Neural cell (in vitro differentiated cells): ENCODE results near the gene GTPBP1. TPM values are rescaled to one million over a fixed set of nuclear protein-coding genes. Genes with fewer than 3 reads are reported as not detected.

ENCODE experiments used
- H2AFZ ChIP-seq: fragments of 200-600, 300-800 bp; sonication (generic), shearing (Covaris generic); 2 replicates; pipeline ENCODE4 v1.6.0; 2014; ENCODE audit warnings: low read depth, mild to moderate bottlenecking, antibody characterized with exemption, low read length, moderate library complexity
- H3F3A ChIP-seq: fragments of 200-600 bp; shearing (Covaris generic); 2 replicates; pipeline ENCODE4 v1.6.1; 2016; ENCODE audit warnings: mild to moderate bottlenecking, moderate library complexity, mixed read lengths, antibody characterized with exemption, low read length; ENCODE audit not compliant: insufficient read depth, poor library complexity, severe bottlenecking
- H3K27ac ChIP-seq: fragments of 200-600, 300-800 bp; sonication (generic), shearing (Covaris generic); 2 replicates; pipeline ENCODE4 v1.5.1; 2014; ENCODE audit warnings: mild to moderate bottlenecking, low read length, moderate library complexity
- H3K27me3 ChIP-seq: fragments of 300-800, 200-600 bp; sonication (generic), shearing (Covaris generic); 2 replicates; pipeline ENCODE4 v1.6.0; 2014; ENCODE audit warnings: mild to moderate bottlenecking, low read depth, low read length, moderate library complexity; ENCODE audit not compliant: insufficient read depth
- H3K36me3 ChIP-seq: fragments of 300-800, 200-600 bp; sonication (generic), shearing (Covaris generic); 2 replicates; pipeline ENCODE4 v1.5.1; 2014; ENCODE audit warnings: mild to moderate bottlenecking, antibody characterized with exemption, low read length, moderate library complexity; ENCODE audit not compliant: insufficient read depth
- H3K4me2 ChIP-seq: fragments of 300-800, 200-600 bp; sonication (generic), shearing (Covaris generic); 2 replicates; pipeline ENCODE4 v1.6.0; 2014; ENCODE audit warnings: mild to moderate bottlenecking, low read length
- H3K4me3 ChIP-seq: fragments of 300-800, 200-600 bp; sonication (generic), shearing (Covaris generic); 2 replicates; pipeline ENCODE4 v1.5.1; 2014; ENCODE audit warnings: mild to moderate bottlenecking, low read length, moderate library complexity
- H3K79me2 ChIP-seq: fragments of 200-600 bp; shearing (Covaris generic); replicated peaks from 2 replicates; pipeline ENCODE4 v1.6.0; 2014; ENCODE audit warnings: mild to moderate bottlenecking, low read length, moderate library complexity; ENCODE audit not compliant: insufficient read depth
- H3K9ac ChIP-seq: fragments of 300-800, 200-600 bp; sonication (generic), shearing (Covaris generic); 2 replicates; pipeline ENCODE4 v1.6.1; 2016; ENCODE audit warnings: mild to moderate bottlenecking, low read length, mixed read lengths
- H3K9me2 ChIP-seq: fragments of 200-600 bp; shearing (Covaris generic); 2 replicates; pipeline ENCODE4 v1.6.1; 2016; ENCODE audit warnings: mild to moderate bottlenecking, low read length, mixed read lengths; ENCODE audit not compliant: insufficient read depth
- H3K9me3 ChIP-seq: fragments of 200-600, 300-800 bp; sonication (generic), shearing (Covaris generic); 2 replicates; pipeline ENCODE4 v1.6.1; 2016; ENCODE audit warnings: mild to moderate bottlenecking, mixed run types, low read length, moderate library complexity, mixed read lengths
- H4K20me1 ChIP-seq: fragments of 200-600 bp; shearing (Covaris generic); 2 replicates; pipeline ENCODE4 v1.6.1; 2016; ENCODE audit warnings: mild to moderate bottlenecking, mixed run types; ENCODE audit not compliant: insufficient read depth
- CTCF ChIP-seq: fragments of 450-650 bp; IDR thresholded peaks from 2 replicates; pipeline ENCODE4 v1.5.1; 2014; ENCODE audit warnings: antibody characterized with exemption, mild to moderate bottlenecking, moderate library complexity; ENCODE audit not compliant: poor library complexity, severe bottlenecking
- EP300 ChIP-seq: fragments of 450-650 bp; conservative IDR thresholded peaks from 2 replicates; pipeline ENCODE4 v1.6.1; 2014; ENCODE audit warnings: antibody characterized with exemption, mild to moderate bottlenecking, moderate library complexity; ENCODE audit not compliant: poor library complexity, severe bottlenecking
- EZH2 ChIP-seq: fragments of 200-600, 300-800 bp; shearing (Covaris generic), sonication (generic); IDR thresholded peaks from 2 replicates; pipeline ENCODE4 v1.6.1; 2014; ENCODE audit warnings: antibody characterized with exemption, low read length, borderline replicate concordance, mild to moderate bottlenecking; ENCODE audit not compliant: insufficient read depth, poor library complexity, severe bottlenecking
- MXI1 ChIP-seq: fragments of 450-650 bp; conservative IDR thresholded peaks from 2 replicates; pipeline ENCODE4 v1.6.1; 2014; ENCODE audit warnings: antibody characterized with exemption, mild to moderate bottlenecking; ENCODE audit not compliant: poor library complexity, severe bottlenecking
- POLR2AphosphoS5 ChIP-seq: IDR thresholded peaks from 2 replicates; pipeline ENCODE4 v1.6.1; 2012
- RAD21 ChIP-seq: fragments of 450-650 bp; conservative IDR thresholded peaks from 2 replicates; pipeline ENCODE4 v1.6.1; 2014; ENCODE audit warnings: antibody characterized with exemption, mild to moderate bottlenecking, moderate library complexity
- REST ChIP-seq: IDR thresholded peaks from 2 replicates; pipeline ENCODE4 v1.6.1; 2012; ENCODE audit warnings: borderline replicate concordance
- SMC3 ChIP-seq: fragments of 450-650 bp; conservative IDR thresholded peaks from 2 replicates; pipeline ENCODE4 v1.6.1; 2014; ENCODE audit warnings: antibody characterized with exemption, mild to moderate bottlenecking, moderate library complexity; ENCODE audit not compliant: poor library complexity
- TAF1 ChIP-seq: IDR thresholded peaks from 2 replicates; pipeline ENCODE4 v1.6.1; 2012; ENCODE audit warnings: low read depth
- polyA plus RNA-seq: library from polyadenylated mRNA; depleted of rRNA; stranded (reverse); fragments of >200 nt; gene quantifications from 2 replicates; pipeline ENCODE4 v1.2.3, GENCODE V29; 2014

GTPBP1 gene
- polyA plus RNA-seq, 1 donor from 2014 or later: 31.9 TPM

GRCh38 chr22:38753948-38754750 lies 48.4 kb downstream of the GTPBP1 start:
- no peaks in the 10 kb centered on the region for H3K27me3 ChIP-seq
- peak overlapping the region; percentile 91 for H3K27ac ChIP-seq
- H3K4me2 ChIP-seq: peak overlapping the region; percentile 81
- H3K36me3 ChIP-seq: no peaks in the 10 kb centered on the region
- peaks cover 25% of the 10 kb centered on the region for H3K79me2 ChIP-seq
- H3K9me3 ChIP-seq: no peaks in the 10 kb centered on the region
- H4K20me1 ChIP-seq: no peaks in the 10 kb centered on the region
- no peaks in the 10 kb centered on the region for H3K9me2 ChIP-seq
- TF ChIP-seq EP300: no peak
- TF ChIP-seq MXI1: no peak
- TF ChIP-seq EZH2: no peak
- no peak for TF ChIP-seq RAD21
- no peak for TF ChIP-seq SMC3
- no peak for TF ChIP-seq CTCF
- peak; percentile 0 for TF ChIP-seq REST
- TF ChIP-seq POLR2AphosphoS5: peak; percentile 30
- TF ChIP-seq TAF1: no peak
- peak overlapping the region; percentile 92 for H3K9ac ChIP-seq
- peak overlapping the region; percentile 95 for H3K4me3 ChIP-seq
- H2AFZ ChIP-seq: no peak overlapping the region
- H3F3A ChIP-seq: no peaks in the 10 kb centered on the region

GRCh38 chr22:38754751-38755154 lies 49.0 kb downstream of the GTPBP1 start:
- H3K9ac ChIP-seq: peak overlapping the region; percentile 92
- no peaks in the 10 kb centered on the region for H3K36me3 ChIP-seq
- no peaks in the 10 kb centered on the region for H3K27me3 ChIP-seq
- H3F3A ChIP-seq: no peaks in the 10 kb centered on the region
- H3K4me3 ChIP-seq: peak overlapping the region; percentile 95
- TF ChIP-seq EP300: no peak
- TF ChIP-seq TAF1: peak; percentile 29
- H2AFZ ChIP-seq: peak overlapping the region; percentile 27
- no peaks in the 10 kb centered on the region for H4K20me1 ChIP-seq
- H3K9me3 ChIP-seq: no peaks in the 10 kb centered on the region
- H3K4me2 ChIP-seq: peak overlapping the region; percentile 81
- H3K27ac ChIP-seq: peak overlapping the region; percentile 91
- H3K9me2 ChIP-seq: no peaks in the 10 kb centered on the region
- H3K79me2 ChIP-seq: peaks cover 25% of the 10 kb centered on the region
